ENCODE measurements around the gene BCDIN3D.
A peak's percentile ranks its signal among the peaks of the same experiment; 100 is the strongest.
"Not testable (repeated sequence)": the region's sequence is repeated elsewhere in the genome, so short reads cannot be mapped to it uniquely, and the experiment has no call there.

Gene BCDIN3D

DNA sequence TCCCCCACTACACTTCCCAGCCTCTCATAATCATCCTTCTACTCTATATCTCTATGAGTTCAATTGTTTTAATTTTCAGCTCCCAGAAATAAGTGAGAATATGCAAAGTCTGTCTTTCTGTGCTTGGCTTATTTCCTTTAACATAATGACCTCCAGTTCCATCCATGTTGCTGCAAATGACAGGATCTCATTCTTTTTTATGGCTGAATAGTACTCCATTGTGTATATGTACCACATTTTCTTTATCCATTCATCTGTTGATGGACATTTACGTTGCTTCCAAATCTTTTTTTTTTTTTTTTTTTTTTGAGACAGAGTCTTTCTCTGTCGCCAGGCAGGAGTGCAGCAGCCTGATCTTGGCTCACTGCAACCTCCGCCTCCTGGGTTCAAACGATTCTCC is 13.0 kb upstream of the BCDIN3D start:
- DNase-seq (ENCODE audit: low read depth) = not testable (repeated sequence)

DNA sequence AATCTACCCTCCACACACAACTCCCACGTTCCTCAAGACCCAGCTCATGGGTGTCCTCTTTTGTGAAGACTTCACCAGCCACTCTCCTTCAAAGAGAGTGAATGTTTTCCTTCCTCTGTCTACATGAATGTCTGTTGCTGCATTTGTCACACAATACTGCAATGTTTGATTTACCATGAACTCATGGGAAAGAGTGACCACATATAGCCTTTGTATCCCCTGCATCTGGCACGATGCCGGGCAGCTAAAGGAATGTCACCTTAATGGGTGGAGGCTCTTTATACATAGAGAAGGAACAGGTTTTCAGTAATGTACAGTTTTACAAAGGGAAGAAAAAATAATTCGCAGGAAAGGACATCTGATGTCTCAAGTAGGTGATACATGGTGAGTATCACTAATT is 12.1 kb upstream of the BCDIN3D start:
- no peak for DNase-seq (ENCODE audit: low read depth)

DNA sequence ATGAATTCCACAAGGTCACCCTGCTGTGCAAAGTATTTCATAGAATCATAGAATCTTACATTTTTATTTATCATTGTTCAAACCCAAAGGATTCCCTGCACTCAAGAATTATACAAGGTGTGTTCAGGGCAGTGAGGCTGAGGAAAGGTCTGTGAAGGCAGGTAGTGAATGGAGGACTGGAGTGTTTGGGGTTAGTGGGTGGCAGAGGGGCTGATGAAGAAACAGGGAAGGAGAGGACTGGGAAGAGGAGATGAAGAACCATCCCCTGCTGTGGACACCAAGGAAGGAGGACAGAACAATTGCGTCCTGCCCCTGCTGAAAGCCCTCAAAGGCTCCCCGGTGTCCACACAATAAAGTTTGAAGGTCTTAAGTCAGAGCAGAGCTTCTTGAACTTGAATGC is 10.8 kb upstream of the BCDIN3D start:
- no peak for DNase-seq (ENCODE audit: low read depth)

DNA sequence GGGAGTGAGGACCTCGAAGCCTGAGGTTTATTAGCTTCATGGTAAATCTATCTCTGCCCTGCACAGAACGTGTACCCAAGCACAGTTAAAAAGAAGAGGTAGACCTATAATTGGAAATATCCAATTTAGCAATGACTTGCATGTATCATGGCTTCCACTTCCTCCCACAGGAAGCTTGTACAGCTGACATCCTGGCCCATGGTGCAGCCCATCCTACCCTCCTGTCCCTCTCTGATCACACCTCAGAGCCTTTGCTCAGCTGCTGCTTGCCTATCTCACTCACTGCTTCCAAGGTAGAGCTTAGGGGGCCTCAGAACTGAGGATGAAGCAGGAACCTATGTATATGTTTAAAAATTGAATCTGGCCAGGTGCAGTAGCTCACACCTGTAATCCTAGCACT is 4.3 kb upstream of the BCDIN3D start:
- DNase-seq (ENCODE audit: low read depth) = no peak

DNA sequence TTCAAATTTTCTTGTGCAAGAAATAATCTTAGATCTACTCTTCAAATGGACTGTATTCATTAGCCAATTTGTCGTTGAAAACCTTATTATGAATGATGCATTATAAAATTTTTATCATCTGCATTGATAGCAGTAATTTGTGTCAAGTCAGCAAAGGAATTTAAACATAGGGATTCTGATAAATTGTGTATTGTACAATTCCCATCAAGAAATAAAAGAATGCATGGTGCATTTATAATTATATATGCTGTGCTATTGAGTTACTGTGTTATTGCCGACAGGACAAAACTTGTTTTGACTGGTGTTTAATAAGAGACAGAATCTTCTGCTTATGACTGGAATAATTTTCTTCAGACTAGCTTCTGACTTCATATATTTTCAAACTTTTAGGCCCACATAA is 3.1 kb upstream of the BCDIN3D start:
- no peak for DNase-seq (ENCODE audit: low read depth)

DNA sequence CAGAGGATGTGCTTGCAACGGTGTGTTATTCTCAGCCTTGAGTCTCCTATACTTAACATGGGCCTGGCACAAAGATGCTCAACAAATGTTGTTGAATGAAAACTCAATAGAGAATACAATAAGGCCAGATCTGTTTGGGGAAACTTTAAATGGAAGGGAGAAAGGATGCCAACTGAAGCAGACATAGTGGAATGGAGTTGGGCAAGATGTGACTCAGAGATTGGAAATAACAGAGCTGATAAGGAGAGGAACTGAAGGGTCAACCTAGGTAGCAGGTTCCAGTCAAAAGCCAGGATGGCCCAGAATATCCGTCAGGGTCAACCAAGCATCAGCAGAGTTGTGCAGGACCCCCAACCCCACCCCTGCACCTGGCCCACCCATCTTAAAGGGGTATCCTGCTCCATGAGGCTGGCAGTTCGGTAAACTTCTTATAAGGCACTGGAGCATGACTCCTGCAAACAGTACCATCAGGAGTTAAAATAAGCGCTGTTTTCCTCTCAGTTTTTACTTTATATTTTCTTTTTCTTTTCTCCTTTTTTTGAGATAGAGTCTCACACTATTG is 1.1 kb upstream of the BCDIN3D start:
- DNase-seq (ENCODE audit: low read depth) = no peak

DNA sequence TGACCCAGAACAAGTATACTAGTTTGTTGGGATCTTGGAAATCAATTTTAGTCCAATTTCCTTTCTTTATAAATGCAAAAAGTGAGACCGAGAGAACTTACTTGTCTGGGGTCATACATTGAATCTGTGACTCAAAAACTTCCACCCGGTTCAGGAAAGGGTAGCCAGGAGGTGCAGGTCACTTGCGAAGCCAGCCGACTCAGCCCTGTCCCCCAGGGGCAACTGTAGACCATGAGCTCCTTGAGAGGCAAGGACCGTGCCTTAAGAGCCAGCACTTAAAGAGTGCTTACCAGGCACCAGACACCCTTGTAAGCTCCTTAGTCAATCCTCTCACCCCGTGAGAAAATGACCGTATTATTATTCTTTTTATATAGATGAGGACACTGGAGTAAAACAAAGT is 505 bp upstream of the BCDIN3D start:
- DNase-seq (ENCODE audit: low read depth) = no peak

DNA sequence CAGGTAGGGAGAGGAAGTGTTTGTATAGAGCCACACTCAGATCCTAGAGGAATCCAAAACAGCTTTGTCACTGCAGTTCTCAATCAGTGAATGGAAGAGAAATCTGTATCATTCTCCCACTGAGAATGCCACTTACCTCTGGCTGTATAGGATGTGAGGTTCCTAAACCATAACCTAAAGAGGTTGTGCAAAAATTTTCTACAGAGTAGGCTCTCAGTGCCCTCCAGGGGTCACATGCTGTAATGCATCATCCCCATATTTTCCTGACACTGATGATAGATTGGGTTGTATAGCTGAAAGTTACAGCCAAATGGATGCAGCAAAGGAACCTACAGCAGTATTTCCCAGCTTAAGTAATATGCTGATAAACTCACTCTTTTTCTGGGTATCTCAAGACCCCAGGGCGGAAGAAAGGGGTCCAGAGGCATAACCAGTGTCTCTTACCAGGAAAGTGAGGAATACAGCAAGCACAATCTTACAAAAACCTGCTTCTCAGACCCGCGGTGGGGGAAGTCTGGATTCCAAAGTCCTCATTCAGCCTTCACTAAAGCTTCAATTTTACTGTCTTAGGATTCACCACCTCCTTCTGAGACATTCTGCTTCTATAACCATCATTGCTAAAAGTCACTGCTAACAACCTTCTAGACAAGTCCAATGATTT is 3.8 kb downstream of the BCDIN3D start:
- DNase-seq (ENCODE audit: low read depth) = no peak

DNA sequence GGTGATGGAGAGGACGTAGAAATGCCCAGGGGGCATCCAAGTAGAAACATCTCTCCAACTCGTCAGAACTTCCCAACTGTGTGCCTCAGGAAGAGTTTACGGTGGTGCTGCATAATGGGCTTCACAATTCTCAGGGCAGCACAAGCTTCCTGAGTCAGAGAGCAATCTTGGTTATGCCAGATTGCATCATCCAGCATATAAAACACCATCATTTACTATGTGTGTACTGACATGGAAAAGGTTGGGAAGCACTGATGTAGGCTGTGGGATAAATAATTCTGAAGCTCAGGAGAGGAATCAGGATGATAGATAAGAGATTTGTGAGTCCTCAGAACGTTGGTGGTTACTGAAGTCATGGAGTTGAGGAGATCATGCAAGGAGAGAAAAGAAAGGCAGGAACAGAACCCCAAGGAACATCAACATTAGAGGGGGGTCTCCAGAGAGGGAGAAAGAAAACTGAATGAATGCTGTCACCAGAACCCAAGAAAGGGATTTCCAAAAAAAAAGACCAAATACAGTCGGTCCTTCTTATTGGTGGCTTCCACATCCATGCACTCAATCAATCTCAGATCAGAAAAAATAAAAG is 10.0 kb downstream of the BCDIN3D start:
- DNase-seq (ENCODE audit: low read depth) = no peak

DNA sequence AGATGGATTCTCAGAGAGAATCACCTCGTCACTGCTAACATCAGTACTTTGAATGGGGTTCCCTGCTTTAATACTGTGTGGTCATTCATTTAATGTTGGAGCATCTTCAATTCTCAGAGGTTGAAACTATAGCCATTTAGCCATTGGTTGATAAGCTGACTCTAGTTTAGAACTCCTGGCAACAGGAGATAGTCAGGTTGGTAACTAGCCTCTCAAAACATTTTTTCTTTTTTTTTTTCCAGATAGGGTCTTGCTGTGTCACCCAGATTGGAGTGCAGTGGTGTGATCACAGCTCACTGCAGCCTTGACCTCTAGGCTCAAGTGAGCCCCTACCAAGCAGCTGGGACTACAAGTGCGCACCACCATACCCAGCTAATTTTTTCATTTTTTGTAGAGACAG is 11.2 kb downstream of the BCDIN3D start:
- no peak for DNase-seq (ENCODE audit: low read depth)

DNA sequence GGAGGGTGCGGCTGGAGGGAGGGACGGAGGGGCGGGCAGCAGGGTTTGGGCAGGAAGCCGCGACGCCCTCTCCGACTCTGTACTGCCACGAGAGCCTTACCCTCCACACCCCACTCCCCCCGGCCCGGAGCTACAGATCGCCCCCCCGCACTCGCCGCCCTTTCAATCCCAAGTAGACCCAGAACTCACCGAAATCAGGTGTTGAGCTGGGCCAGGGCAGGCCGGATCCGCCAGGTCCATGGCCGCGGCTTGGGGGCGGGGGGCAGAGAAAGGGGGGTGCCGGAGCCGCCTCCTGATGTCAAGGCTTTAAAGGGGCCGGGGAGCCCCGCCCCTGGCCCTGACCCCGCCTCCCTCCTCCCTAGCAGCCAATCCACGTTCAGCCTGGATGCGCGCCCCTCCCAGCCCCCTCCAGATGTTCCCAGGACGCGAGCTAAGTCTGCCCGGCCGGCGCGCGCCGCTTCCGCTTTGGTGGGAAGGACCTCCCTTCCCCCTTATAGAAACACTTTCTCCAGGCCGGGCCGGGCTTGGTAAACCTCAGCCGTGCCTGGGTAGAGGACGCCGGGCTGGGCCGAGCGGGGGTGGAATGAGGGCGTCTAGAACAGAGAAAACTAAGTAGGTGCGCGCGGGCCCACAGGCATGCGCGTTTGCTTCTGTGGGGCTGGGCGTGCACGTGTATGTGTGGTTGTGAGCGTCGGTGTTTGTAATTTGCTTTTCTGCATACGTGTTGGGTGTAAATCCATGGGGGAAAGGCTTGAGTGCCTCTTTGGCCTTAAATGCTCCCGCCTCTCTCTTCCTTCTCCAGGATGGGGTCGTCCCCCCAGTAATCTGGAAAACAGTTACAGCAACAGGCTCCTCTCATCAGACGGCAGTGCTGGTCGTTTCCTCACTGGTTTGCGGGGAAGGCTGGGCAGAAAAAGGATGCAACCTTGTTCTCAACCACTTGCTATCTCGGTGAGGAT is 14.5 kb downstream of the BCDIN3D start, which contains the start of gene NCKAP5L:
NCKAP5L (minus strand) TSS at position 281 of the 959 bp plus-strand sequence. CDS start 24,369 bp downstream, outside the sequence.
- DNase-seq (ENCODE audit: low read depth) = peak; percentile 89

DNA sequence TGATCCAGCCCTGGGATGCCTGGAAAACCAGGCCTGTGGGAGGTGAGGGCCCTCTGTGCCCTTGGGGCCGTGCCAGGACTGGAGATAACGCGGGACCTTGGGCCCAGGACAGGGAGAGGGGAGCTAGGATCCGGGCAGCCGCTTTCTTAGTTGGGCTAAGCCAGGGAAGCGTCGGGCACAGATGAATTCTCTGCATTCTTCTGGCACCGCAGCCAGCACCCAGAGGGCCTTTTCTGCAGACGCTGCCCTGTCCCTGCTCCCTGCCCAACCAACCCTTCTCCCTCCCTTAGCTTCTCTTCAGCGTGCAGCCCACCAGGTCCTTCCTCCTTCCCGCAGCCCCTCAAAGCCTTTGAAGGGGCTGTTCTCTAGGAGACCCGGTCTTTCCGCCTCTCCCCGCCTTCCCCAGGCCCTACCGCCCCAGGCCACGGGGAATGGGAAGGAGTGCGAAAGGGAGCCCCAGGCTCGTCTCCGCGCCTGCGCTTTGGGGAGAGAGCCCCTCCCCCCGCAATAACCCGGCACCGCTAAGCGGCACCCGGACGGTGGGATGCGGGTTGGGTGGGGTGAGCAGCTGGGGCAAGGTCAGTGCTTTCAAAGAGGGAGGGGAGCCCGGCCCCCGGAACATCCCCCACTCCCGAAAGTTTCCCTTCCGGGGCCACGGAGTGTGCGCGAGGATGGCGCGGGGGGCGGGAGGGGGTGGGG is 15.4 kb downstream of the BCDIN3D start:
- peak; percentile 25 for DNase-seq (ENCODE audit: low read depth)

DNA sequence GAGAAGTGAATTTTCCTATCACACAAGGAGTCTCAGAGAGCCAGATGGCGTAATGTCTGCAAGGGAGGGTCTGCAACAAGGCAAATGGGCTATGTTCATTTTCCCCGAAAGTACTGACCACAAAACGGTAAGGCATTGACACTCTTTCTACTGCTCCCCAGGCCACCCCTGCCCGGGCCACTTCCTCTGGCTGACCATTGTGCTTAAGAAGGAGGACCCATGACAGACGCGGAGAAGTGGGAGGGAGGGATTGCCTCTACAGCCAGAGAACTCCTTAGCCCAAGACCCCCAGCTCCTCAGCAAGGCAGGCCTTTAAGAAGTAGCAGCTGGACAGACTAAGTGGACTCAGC is 15.9 kb downstream of the BCDIN3D start:
- no peak for DNase-seq (ENCODE audit: low read depth)

DNA sequence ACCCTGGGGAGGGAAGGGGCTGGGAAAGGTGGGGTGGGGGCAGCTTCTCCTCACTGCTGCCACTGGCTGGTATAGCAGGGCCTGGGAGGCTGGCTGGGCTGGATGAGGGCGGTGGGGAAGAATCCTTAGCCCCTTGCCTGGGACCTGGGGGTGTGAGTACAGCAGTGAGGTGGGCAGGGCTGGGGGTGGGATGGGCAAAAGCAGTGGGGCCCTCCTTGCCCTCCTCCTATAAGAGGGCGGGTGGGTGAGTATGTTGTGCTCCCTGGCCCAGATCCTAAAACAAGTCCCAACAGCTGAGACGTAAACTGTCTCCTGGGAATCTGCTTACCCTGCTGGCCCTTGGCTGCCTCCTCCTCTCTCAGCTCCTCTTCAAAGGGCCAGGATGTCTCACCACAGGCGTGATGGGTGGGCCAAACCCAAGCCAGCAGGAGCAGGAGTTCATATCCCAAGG is 16.9 kb downstream of the BCDIN3D start:
- DNase-seq (ENCODE audit: low read depth) = no peak

DNA sequence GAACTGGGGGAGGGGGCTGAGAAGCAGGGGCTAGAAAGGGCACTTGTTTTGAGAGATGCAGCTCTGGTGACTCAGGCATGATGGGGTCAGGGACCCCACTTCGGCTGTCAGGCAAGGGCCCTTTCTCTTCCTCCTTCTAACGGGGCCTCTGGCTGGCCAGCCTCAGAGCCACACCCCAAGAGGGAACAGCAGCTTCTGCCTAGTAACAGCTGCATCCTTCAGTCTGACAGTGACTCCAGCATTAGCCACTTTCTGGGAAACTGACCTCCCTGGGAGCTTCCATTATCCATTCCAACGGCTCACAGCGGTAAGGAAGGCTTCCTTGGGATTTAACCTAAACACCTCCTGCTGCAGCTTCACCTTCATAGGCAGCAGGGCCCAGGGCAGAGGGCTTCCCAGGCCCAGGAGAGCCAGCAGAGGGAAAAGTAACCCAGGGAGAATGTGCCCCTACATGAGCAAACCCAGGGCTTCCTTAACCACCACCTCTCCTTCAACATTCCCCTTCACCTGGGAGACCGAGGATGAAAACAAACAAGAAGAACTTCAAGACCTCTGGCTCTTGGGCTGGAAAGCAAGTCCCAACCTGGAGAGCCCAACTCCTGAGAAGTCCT is 17.4 kb downstream of the BCDIN3D start:
- no peak for DNase-seq (ENCODE audit: low read depth)

DNA sequence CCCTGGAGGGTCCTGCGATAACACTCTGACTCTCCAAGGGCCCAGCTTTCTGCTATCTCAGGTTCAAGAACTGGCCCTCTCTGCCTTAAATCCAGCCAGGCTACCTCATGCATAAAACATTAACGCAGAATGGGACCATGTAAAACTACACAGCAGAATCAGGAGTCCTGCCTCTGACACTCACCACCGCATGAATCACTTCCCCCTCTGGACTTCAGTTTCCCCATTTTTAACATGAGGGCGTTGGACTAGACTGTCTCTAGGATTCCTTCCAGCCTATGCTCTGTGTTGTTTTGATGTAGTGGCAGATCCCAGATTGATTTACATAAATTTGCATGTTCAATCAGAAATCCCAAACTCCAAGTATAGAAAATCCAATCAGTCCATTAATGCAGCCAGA is 18.0 kb downstream of the BCDIN3D start:
- no peak for DNase-seq (ENCODE audit: low read depth)

DNA sequence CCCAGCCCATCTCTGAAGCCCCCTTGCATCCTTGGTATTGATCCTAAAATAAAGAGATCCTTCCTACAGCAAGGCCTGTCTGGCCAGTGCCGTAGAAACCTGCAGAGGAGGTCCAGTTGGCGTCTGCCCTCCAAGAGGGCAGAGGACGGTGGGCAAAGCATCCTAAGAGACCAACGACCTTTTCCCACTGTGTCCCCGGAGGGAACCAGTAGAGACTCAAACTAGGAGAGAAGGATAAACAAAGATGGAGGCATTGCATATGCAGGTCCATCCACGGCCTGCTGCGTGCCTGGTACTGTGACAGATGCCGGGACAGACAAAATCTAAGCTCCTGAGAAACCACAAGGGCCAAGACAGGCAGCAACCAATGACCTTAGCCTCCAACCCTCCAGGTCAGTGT is 18.5 kb downstream of the BCDIN3D start:
- no peak for DNase-seq (ENCODE audit: low read depth)

DNA sequence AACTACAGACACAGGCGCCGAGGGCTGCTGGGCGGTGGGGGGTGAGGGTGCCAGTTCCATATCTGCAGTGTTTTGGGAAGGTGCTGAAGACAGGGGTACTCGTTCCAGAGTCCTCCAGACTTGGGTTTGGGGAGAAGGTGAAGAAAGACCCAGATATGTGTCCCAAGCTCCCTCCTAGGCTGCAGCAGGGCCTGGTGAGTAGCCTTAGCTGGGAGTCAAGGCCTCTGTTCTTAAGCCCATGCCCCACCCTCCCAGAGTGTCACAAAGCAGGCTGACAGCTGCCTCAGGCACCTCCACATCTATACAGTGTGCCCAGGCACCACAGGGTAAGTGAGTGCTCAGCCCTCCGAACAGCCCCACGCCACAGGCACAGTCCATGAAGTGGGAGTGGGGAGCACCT is 19.0 kb downstream of the BCDIN3D start:
- DNase-seq (ENCODE audit: low read depth) = no peak

DNA sequence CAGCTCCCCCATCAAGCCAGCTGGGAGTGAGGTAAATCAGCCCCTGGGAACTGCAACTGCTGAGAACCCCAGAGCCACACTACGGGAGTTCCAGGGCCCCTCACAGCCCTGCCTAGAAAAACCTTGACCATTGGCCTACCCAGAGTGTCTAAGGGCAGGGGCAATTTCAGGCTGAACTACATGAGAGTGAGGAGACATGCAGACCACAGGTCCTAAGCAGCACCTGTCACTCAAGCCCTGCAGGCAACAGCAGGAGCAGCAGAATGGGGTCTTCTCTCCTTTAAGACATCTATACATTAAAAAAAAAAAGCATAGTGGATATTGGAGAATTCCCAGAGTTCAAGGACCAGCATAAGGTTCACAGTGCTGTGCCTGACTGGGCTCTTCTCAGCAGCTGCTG is 19.6 kb downstream of the BCDIN3D start:
- no peak for DNase-seq (ENCODE audit: low read depth)

DNA sequence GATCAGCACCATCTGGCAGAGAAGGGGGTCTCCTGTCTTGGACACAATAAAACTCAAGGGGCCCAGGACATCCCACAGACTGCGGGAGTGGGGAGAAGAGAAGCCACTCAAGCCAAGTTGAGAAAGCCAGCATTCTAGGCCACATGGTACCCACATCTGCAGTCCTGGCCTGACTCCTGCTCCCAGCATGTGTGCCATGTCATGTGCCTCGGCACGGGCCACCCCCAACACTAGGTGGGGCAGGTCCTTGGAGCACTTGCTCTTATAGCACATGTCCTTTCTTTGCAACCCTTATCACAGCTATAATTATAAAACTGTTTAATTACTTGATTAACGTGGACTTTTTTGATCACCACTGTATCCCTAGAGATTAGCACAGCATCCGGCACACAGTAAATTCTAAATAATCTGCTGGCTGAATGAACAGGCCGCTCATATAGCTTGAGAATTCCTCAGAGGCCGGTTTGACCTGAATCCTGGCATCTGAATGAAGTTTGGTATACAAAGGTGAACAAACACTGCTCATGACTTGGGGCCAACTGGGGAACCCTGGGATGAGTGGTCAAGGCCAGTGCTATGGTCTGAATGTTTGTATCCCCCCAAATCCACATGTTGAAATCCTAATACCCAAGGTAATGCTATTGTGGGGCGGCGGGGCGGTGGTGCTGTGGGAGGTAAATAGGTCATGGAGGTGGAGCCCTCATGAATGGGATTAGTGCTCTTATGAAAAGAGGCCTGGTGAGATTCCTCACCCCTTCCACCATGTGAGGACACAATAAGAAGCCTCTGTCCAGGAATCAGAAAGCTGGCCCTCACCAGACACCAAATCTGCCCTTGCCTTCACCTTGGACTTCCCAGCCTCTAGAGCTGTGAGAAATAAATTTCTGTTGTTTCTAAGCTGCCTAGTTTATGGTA is 21.3 kb downstream of the BCDIN3D start:
- no peak for DNase-seq (ENCODE audit: low read depth)

DNA sequence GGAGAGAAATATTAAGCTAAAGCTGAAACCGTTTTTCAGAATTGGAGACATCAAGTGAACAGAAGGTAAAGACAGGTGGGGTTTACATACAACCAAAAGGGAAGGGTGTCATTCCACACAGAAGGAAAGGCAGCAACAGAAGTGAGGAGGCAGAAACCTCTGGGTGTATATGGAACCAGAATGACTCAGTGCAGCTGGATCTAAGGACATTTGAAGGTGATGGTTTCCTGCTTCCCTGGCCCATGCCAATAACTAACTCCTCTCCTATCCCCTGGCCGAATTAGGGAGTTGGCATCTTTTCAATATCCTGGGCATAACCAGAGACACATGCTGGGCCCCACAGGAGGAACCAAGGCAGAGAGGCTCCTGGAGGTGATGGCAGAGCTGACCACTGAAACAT is 23.1 kb downstream of the BCDIN3D start:
- no peak for DNase-seq (ENCODE audit: low read depth)
